WTC11 (cell line): ENCODE measurements around the gene KCNE3.

Experiments
- CTCF ChIP-seq: fragments of 200-600 bp; IDR thresholded peaks from 2 replicates; pipeline ENCODE4 v1.8.0; 2022; ENCODE audit warnings: antibody characterized with exemption
- IRF2 ChIP-seq: sonication (generic); formaldehyde crosslinking; IDR thresholded peaks from 2 replicates; pipeline ENCODE4 v1.8.0; 2022; ENCODE audit warnings: low read depth, missing genetic modification reagents, borderline replicate concordance
- MAX ChIP-seq: sonication (generic); formaldehyde crosslinking; IDR thresholded peaks from 2 replicates; pipeline ENCODE4 v1.8.0; 2022; ENCODE audit warnings: mild to moderate bottlenecking, missing genetic modification reagents
- USF2 ChIP-seq: sonication (generic); formaldehyde crosslinking; IDR thresholded peaks from 2 replicates; pipeline ENCODE4 v1.8.1; 2023; ENCODE audit warnings: mild to moderate bottlenecking, missing genetic modification reagents, moderate library complexity
- ZNF121 ChIP-seq: sonication (generic); formaldehyde crosslinking; IDR thresholded peaks from 2 replicates; pipeline ENCODE4 v1.8.0; 2023; ENCODE audit warnings: missing genetic modification reagents
- ZNF423 ChIP-seq: fragments of 250-450 bp; sonication (Bioruptor Pico); IDR thresholded peaks from 2 replicates; pipeline ENCODE4 v2.1.2; 2022; ENCODE audit warnings: mild to moderate bottlenecking, moderate library complexity

GRCh38 chr11:74463216-74463615, 4.1 kb downstream of the KCNE3 start:
- TF ChIP-seq CTCF = no peak
- TF ChIP-seq ZNF423 (CRISPR knock-in tag) = no peak
- TF ChIP-seq IRF2 (CRISPR knock-in tag) = no peak
- no peak for TF ChIP-seq USF2 (CRISPR knock-in tag)
- TF ChIP-seq ZNF121 (CRISPR knock-in tag) = no peak
- no peak for TF ChIP-seq MAX (CRISPR knock-in tag)
